ENCODE data around the gene AKT1S1. TPM values are rescaled to one million over a fixed set of nuclear protein-coding genes. Genes with fewer than 3 reads are reported as not detected.

The AKT1S1 gene
- total RNA-seq, 4 donors from 2014 or later, result 16.2 to 31.0 (median 20.4) TPM

GRCh38 chr19:49906879-49907564, 29.9 kb upstream of the AKT1S1 start:
- Histone ChIP-seq H3K9me3 (no peaks in the 10 kb centered on the region), H3K4me1 (peaks cover 3 to 12% (median 11%) of the 10 kb centered on the region in 3 donors), H3K4me3 (no peak overlapping the region), H3K36me3 (peaks cover 18 to 48% (median 24%) of the 10 kb centered on the region in 3 donors), H3K27ac (no peak overlapping the region), H3K27me3 (no peaks in the 10 kb centered on the region)
- WGBS, 2 donors, result 82 to 86% methylated on average over 12 to 15 of the region's 16 CpGs
- intact Hi-C loops (cut with DNase I), result no loop called here
- TF ChIP-seq CTCF (IDR thresholded peaks at IDR 0.05) (no peak), POLR2A (IDR thresholded peaks at IDR 0.05) (no peak)
- DNase-seq, result no peak

GRCh38 chr19:49904136-49904535, 27.0 kb upstream of the AKT1S1 start:
- H3K4me1 ChIP-seq, result no peaks in the 10 kb centered on the region
- no peak overlapping the region for H3K4me3 ChIP-seq
- no peaks in the 10 kb centered on the region for H3K9me3 ChIP-seq
- H3K36me3 ChIP-seq, result peaks cover 13 to 31% (median 16%) of the 10 kb centered on the region in 3 donors
- intact Hi-C loops (cut with DNase I), result no loop called here
- no peaks in the 10 kb centered on the region for H3K27me3 ChIP-seq
- 56 to 63% methylated on average over 6 of the region's 6 CpGs for WGBS, 2 donors
- no peak overlapping the region for H3K27ac ChIP-seq
- no peak for DNase-seq
- TF ChIP-seq POLR2A (IDR thresholded peaks at IDR 0.05), result no peak
- TF ChIP-seq CTCF (IDR thresholded peaks at IDR 0.05), result no peak

GRCh38 chr19:49896863-49897621, 19.9 kb upstream of the AKT1S1 start, which contains the start of gene IL4I1:
Gene IL4I1, minus strand, starts transcription at chr19:49896887. Its CDS starts 727 bp downstream, at chr19:49896160.
- H3K4me1 ChIP-seq, result peaks cover 3 to 24% (median 9%) of the 10 kb centered on the region in 3 donors
- no peak for DNase-seq
- WGBS, 2 donors, result 25 to 31% methylated on average over 8 to 13 of the region's 20 CpGs
- intact Hi-C loops (cut with DNase I), result no loop called here
- peak within 1 kb of the TSS in 1 of 4 donors; percentile 43 for H3K4me3 ChIP-seq
- H3K27ac ChIP-seq, result peak within 1 kb of the TSS in 3 of 4 donors; percentile 26 to 75 (median 59)
- no peaks in the 10 kb centered on the region for H3K36me3 ChIP-seq
- H3K9me3 ChIP-seq, result no peaks in the 10 kb centered on the region
- peaks cover 0 to 7% (median 0%) of the 10 kb centered on the region in 4 donors for H3K27me3 ChIP-seq
- TF ChIP-seq CTCF (IDR thresholded peaks at IDR 0.05), result no peak
- TF ChIP-seq POLR2A (IDR thresholded peaks at IDR 0.05), result no peak

- peaks cover 3 to 29% (median 9%) of the 10 kb centered on the region in 3 donors for H3K4me1 ChIP-seq
- no peaks in the 10 kb centered on the region for H3K9me3 ChIP-seq
- H3K36me3 ChIP-seq, result no peaks in the 10 kb centered on the region
- 15 to 83% methylated on average over 1 to 3 of the region's 17 CpGs for whole genome bisulfite sequencing, 2 donors
- H3K27ac ChIP-seq, result no peak overlapping the region
- H3K27me3 ChIP-seq, result peaks cover 0 to 14% (median 0%) of the 10 kb centered on the region in 4 donors
- intact Hi-C loops (cut with DNase I), result no loop called here
- no peak overlapping the region for H3K4me3 ChIP-seq
- DNase-seq, result no peak
- TF ChIP-seq CTCF (IDR thresholded peaks at IDR 0.05) (no peak), POLR2A (IDR thresholded peaks at IDR 0.05) (no peak)
Observed at GRCh38 chr19:49895566-49896297, 18.6 kb upstream of the AKT1S1 start.
